Stimulated activated naive CD8-positive, alpha-beta T cell treated with anti-CD3 and anti-CD28 coated beads, Interleukin-15, Interleukin-2, amounts not matched to agents 100 ng/mL and 50 ng/mL, for 24 hours (primary cell): ENCODE results near the gene ZFHX3.

ENCODE experiments used
- H3K27ac Mint-ChIP-seq: one replicate; pipeline ENCODE4 v1.8.0; 2021; ENCODE audit warnings: mild to moderate bottlenecking, mixed read lengths
- H3K27me3 Mint-ChIP-seq: one replicate; pipeline ENCODE4 v1.8.0; 2021; ENCODE audit warnings: mixed read lengths
- H3K36me3 Mint-ChIP-seq: one replicate; pipeline ENCODE4 v1.8.0; 2021; ENCODE audit warnings: low read depth, mixed read lengths
- H3K4me1 Mint-ChIP-seq: one replicate; pipeline ENCODE4 v1.8.0; 2021; ENCODE audit warnings: low read depth, mixed read lengths
- H3K4me3 Mint-ChIP-seq: one replicate; pipeline ENCODE4 v1.8.0; 2021; ENCODE audit warnings: mild to moderate bottlenecking, mixed read lengths
- H3K9me3 Mint-ChIP-seq: one replicate; pipeline ENCODE4 v1.8.0; 2021; ENCODE audit warnings: mixed read lengths

Gene ZFHX3

GRCh38 chr16:73062743-73063733 is 15.1 kb upstream of the ZFHX3 start:
- peaks cover 75% of the 10 kb centered on the region for H3K27me3 Mint-ChIP-seq
- H3K36me3 Mint-ChIP-seq: no peaks in the 10 kb centered on the region
- no peaks in the 10 kb centered on the region for H3K9me3 Mint-ChIP-seq
- no peak overlapping the region for H3K4me3 Mint-ChIP-seq
- H3K27ac Mint-ChIP-seq: no peak overlapping the region
- peaks cover 19% of the 10 kb centered on the region for H3K4me1 Mint-ChIP-seq

GRCh38 chr16:73062001-73062616 is 14.2 kb upstream of the ZFHX3 start:
- no peak overlapping the region for H3K27ac Mint-ChIP-seq
- H3K4me3 Mint-ChIP-seq: no peak overlapping the region
- no peaks in the 10 kb centered on the region for H3K9me3 Mint-ChIP-seq
- H3K36me3 Mint-ChIP-seq: no peaks in the 10 kb centered on the region
- H3K4me1 Mint-ChIP-seq: peaks cover 23% of the 10 kb centered on the region
- peaks cover 74% of the 10 kb centered on the region for H3K27me3 Mint-ChIP-seq

- peaks cover 82% of the 10 kb centered on the region for H3K27me3 Mint-ChIP-seq
- H3K27ac Mint-ChIP-seq: no peak overlapping the region
- H3K9me3 Mint-ChIP-seq: no peaks in the 10 kb centered on the region
- H3K4me1 Mint-ChIP-seq: peaks cover 28% of the 10 kb centered on the region
- no peak overlapping the region for H3K4me3 Mint-ChIP-seq
- no peaks in the 10 kb centered on the region for H3K36me3 Mint-ChIP-seq
Measured at GRCh38 chr16:73060892-73061490, 13.1 kb upstream of the ZFHX3 start.

GRCh38 chr16:73059779-73060615 is 12.1 kb upstream of the ZFHX3 start:
- Mint-ChIP-seq H3K36me3 (no peaks in the 10 kb centered on the region), H3K4me1 (peaks cover 25% of the 10 kb centered on the region), H3K27me3 (peaks cover 82% of the 10 kb centered on the region), H3K9me3 (no peaks in the 10 kb centered on the region), H3K4me3 (no peak overlapping the region), H3K27ac (no peak overlapping the region)

- Mint-ChIP-seq H3K27ac (no peak overlapping the region), H3K4me1 (peaks cover 17% of the 10 kb centered on the region)
Measured at GRCh38 chr16:73058616-73059409, 10.9 kb upstream of the ZFHX3 start.

GRCh38 chr16:73058221-73058615 is 10.3 kb upstream of the ZFHX3 start:
- Mint-ChIP-seq H3K4me3 (peak overlapping the region; percentile 39), H3K27ac (no peak overlapping the region), H3K4me1 (peaks cover 16% of the 10 kb centered on the region), H3K9me3 (no peaks in the 10 kb centered on the region), H3K36me3 (no peaks in the 10 kb centered on the region), H3K27me3 (peaks cover 75% of the 10 kb centered on the region)

More at GRCh38 chr16:73058616-73059409, 10.9 kb upstream of the ZFHX3 start:
- H3K36me3 Mint-ChIP-seq: no peaks in the 10 kb centered on the region
- no peaks in the 10 kb centered on the region for H3K9me3 Mint-ChIP-seq
- peak overlapping the region; percentile 79 for H3K4me3 Mint-ChIP-seq
- peaks cover 81% of the 10 kb centered on the region for H3K27me3 Mint-ChIP-seq

- no peaks in the 10 kb centered on the region for H3K9me3 Mint-ChIP-seq
- H3K27ac Mint-ChIP-seq: no peak overlapping the region
- no peaks in the 10 kb centered on the region for H3K36me3 Mint-ChIP-seq
- H3K27me3 Mint-ChIP-seq: peaks cover 70% of the 10 kb centered on the region
- peak overlapping the region; percentile 85 for H3K4me3 Mint-ChIP-seq
- peaks cover 15% of the 10 kb centered on the region for H3K4me1 Mint-ChIP-seq
Measured at GRCh38 chr16:73057291-73058210, 9.6 kb upstream of the ZFHX3 start.

- Mint-ChIP-seq H3K4me1 (peaks cover 11% of the 10 kb centered on the region), H3K4me3 (peak overlapping the region; percentile 85), H3K36me3 (no peaks in the 10 kb centered on the region), H3K27ac (no peak overlapping the region), H3K27me3 (peaks cover 63% of the 10 kb centered on the region), H3K9me3 (no peaks in the 10 kb centered on the region)
Measured at GRCh38 chr16:73056921-73057290, 9.0 kb upstream of the ZFHX3 start.

GRCh38 chr16:73056448-73056847 is 8.5 kb upstream of the ZFHX3 start:
- Mint-ChIP-seq H3K4me1 (peaks cover 11% of the 10 kb centered on the region), H3K4me3 (no peak overlapping the region), H3K36me3 (no peaks in the 10 kb centered on the region), H3K27me3 (peaks cover 59% of the 10 kb centered on the region), H3K9me3 (no peaks in the 10 kb centered on the region), H3K27ac (no peak overlapping the region)

GRCh38 chr16:73054813-73055482 is 7.0 kb upstream of the ZFHX3 start:
- Mint-ChIP-seq H3K36me3 (no peaks in the 10 kb centered on the region), H3K4me1 (peaks cover 11% of the 10 kb centered on the region), H3K4me3 (no peak overlapping the region), H3K9me3 (no peaks in the 10 kb centered on the region), H3K27ac (no peak overlapping the region), H3K27me3 (peaks cover 45% of the 10 kb centered on the region)

GRCh38 chr16:73054498-73054812 is 6.5 kb upstream of the ZFHX3 start:
- H3K27ac Mint-ChIP-seq: no peak overlapping the region
- H3K27me3 Mint-ChIP-seq: peaks cover 40% of the 10 kb centered on the region
- no peaks in the 10 kb centered on the region for H3K36me3 Mint-ChIP-seq
- H3K4me3 Mint-ChIP-seq: no peak overlapping the region
- no peaks in the 10 kb centered on the region for H3K9me3 Mint-ChIP-seq
- peaks cover 11% of the 10 kb centered on the region for H3K4me1 Mint-ChIP-seq

- Mint-ChIP-seq H3K27ac (no peak overlapping the region), H3K27me3 (peaks cover 39% of the 10 kb centered on the region), H3K4me1 (peaks cover 11% of the 10 kb centered on the region), H3K9me3 (no peaks in the 10 kb centered on the region), H3K36me3 (no peaks in the 10 kb centered on the region), H3K4me3 (no peak overlapping the region)
Measured at GRCh38 chr16:73054125-73054484, 6.2 kb upstream of the ZFHX3 start.
